HG03045 (cell line): ENCODE measurements around the gene AP1G2.

ENCODE experiments used
- ATAC-seq: cut with Tn5 transposase; IDR thresholded peaks from one replicate; pipeline ENCODE4 v1.9.1; 2021; ENCODE audit warnings: mild to moderate bottlenecking, moderate library complexity; ENCODE audit not compliant: unreplicated experiment

Gene AP1G2

DNA sequence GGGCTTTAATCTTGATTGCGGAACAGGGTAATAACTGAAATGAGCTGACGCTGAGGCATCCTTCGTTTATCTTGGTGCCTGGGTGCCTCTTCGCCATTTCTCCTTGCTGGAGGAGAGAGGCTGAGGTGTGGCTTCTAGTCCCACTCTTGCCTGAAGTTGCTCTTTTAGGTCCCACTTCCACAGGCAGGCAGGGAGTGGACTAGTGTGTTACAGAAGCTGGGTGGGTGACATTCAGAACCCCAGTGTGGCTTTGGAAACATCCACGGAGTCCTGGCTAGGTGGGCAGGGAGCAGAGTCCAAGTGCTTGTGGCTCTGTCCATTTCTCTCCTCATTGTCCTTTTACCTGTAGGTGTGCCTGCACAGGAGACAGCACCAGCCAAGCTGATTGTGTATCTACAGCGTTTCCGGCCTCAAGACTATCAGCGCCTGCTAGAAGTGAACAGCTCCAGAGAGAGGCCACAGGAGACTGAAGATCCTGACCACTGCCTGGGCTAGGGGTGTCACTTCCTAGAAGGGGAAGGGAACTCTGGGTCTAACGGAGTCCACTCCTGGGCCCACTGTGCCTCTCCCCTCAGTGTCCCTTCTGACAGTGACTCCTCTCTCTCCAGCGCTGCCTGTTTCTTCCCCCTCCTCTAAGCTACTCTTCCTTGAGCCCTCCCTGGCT lies 9.1 kb downstream of the AP1G2 start:
- ATAC-seq, result no peak

GRCh38 chr14:23557946-23558345 lies 9.6 kb downstream of the AP1G2 start:
- ATAC-seq, result no peak

GRCh38 chr14:23557521-23557920 lies 10.1 kb downstream of the AP1G2 start:
- ATAC-seq, result no peak

DNA sequence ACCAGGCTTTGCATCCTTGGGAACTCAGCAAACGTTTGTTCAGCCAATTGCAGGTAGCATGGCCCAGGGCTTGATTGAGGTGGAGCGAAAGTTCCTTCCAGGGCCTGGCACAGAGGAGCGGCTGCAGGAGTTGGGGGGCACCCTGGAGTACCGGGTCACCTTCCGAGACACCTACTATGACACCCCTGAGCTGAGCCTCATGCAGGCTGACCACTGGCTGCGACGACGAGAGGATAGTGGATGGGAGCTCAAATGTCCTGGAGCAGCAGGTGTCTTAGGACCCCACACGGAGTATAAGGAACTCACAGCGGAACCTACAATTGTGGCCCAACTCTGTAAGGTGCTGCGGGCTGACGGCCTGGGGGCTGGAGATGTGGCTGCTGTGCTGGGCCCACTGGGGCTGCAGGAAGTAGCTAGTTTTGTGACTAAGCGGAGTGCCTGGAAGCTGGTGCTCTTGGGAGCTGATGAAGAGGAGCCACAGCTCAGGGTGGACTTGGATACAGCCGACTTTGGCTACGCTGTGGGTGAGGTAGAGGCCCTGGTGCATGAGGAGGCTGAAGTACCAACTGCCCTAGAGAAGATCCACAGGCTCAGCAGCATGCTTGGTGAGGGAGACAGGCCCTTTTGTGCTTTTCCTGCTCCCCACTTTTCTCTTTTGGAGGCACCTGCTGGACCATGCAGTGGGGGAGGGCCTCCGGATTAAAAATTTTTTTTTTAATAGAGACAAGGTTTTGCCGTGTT lies 10.7 kb downstream of the AP1G2 start:
- ATAC-seq, result no peak

DNA sequence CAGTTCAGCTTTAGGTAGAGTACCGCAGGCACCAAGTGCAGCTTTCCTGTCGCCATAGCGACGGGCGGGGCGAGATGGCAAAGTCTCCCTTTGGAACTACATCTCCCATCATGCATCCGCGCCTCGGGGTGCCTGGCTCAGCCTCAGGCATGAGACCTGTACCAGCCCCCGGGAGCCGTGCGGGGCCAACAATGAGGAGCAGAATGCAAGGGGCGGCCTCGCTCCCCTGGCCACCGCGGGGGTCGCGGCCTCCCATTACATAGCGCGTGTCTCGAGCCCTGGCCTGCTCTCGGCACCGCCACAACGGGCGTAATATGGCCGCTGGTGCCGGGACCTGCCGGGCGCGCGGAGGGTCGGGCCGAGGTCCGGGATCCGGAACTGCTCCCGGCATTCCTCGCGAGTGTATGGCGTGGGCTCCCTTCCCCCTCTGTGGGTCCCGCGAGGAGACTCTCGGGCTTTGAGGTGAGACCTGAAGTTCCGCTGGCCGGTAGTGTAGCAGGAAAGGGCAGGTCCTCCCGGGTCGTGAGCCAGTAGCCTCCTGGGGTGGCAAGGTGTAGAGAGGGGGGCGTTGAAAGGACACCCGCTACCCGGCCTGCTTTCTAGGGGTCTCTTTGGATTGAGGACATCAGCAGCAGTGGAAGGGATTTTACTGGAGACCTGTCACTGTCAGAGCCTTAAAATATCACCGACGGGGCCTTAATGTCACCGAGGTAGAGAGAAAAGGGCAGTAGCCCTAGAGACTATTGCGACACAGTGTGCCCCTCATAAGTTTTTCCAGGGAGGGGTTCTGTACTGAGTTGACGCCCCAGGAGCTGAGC lies 11.5 kb downstream of the AP1G2 start, which contains the start of gene THTPA:
THTPA (plus strand) TSS at position 390 of the 818 bp plus-strand sequence. CDS start 487 bp downstream, outside the sequence.
- ATAC-seq, result peak; percentile 86

DNA sequence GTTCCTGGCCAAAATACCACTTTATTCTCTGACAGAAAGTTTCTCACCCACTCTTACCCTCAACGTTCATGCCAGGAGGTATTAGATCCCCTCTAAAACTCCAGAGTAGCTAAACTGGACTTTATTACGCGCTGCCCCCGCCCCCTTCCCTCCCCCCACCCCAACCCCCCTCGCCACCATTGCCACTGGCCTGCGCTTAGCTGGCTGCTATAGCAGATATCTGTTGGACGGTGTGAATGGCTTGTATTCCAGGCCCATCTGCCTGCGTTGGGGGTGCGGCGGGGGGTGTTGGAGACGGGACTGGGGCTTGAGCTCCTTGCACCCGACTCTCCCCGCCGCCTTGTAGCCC lies 12.1 kb downstream of the AP1G2 start:
- no peak for ATAC-seq

DNA sequence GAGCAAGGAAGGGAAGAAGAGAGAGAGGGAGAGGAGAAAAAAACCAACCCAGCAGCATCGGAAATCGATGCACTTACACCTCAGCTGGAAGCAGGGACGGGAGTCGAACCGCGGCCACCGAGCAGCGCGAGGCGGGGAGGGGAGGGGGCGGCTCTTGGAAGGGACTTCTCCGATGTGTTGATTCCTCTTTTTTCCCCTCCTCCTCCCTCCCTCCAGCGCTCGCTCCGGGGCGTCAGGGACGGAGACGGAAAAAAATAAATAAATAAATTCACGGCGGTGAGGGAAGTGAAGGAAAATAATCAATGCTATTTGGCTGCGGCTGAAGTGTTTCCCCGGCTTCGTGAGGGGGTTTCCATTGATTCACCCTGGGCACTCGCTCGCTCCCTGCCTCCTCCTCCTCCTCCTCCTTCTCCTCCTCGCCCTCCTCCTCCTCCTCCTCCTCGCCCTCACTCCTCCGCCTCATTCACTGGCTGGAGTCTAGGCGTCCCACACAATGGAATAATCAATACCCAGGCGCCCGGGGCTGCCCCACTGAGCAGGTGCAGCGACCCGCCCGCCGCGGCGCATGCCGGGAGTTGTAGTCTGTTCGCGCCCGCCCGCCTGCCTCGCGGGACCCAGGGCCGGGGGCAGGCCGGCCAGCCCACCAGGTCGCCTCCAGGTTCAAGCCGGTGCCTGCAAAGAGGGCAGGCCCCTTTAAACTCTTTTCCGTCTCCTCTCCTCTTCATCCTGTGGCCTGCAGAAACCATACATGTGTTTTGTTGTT lies 16.1 kb downstream of the AP1G2 start, which contains the start of gene ZFHX2:
ZFHX2 (minus strand) TSS at position 500 of the 763 bp plus-strand sequence. CDS start 16,440 bp downstream, outside the sequence.
- ATAC-seq, result peak; percentile 44

DNA sequence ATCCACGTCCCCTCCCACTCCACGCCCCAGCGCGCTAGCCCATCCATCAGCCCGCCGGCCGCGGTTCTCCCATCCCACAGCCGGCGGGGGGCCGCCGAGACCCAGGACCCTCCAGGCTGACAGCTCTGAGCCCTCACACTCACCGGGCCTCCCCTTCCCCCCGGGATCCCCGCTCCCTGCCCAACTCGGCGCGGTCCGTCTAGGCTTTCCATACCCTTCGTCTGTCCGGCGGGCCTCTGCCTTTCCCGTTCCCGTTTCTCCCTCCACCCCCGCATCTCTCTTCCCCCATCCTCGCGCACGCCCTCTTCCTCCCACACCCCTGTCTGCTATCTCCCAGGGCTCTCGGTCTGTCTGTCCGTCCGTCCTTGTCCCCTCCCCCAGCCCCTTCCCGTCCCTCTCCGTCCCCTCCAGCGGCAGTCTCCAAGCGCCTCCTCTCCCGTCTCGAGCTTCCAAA lies 16.8 kb downstream of the AP1G2 start:
- no peak for ATAC-seq

DNA sequence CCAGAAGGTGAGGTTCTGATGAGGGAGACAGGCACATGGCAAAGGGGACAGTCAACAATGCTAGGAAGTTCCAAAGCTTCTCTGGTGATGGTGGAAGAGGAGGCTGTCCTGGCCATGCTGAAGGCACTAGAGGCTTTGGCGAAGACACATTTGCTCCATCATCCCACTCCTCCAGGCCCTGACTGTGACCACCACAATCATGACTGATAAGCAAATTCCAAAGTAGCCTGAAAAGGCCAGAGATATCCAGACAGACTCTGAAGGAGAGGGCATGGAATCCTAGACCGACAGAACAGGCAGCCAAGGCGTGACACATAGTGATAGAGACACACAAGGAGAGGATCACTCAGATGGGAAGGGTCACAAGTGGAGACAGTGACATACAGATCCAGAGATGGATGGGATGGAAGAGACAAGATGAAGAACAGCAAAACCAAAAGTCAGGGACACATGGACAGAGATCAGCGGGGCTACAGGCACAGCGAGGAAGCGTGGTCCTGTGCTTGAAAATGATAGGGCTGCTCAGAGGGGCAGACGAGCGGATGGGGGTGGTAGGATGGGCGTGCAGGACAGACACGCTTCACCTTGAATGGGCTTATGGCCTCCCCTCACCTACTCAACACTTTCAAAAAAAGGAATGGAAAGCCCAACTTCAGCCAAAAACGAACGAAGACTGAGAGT lies 17.3 kb downstream of the AP1G2 start:
- no peak for ATAC-seq

GRCh38 chr14:23548351-23549318 lies 19.0 kb downstream of the AP1G2 start:
- no peak for ATAC-seq

DNA sequence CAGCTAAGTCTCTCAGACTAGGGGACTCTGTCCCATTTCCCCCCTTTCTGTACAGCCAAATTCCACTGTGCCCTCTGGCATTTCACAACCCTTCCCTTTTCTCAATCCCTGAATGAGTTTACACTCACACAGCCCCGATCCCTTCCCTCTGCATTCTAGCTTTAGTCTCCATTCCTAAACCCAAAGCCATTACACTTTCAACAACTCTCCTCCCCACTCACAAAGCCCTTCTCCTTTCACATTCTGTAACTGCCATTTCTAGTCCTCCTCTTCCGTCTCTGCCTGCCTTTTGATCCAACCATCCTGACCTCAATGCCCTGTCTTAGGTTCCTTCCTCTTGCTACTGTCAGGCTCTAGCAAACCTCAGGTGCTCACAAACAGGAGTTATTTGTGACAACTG lies 19.7 kb downstream of the AP1G2 start:
- no peak for ATAC-seq

DNA sequence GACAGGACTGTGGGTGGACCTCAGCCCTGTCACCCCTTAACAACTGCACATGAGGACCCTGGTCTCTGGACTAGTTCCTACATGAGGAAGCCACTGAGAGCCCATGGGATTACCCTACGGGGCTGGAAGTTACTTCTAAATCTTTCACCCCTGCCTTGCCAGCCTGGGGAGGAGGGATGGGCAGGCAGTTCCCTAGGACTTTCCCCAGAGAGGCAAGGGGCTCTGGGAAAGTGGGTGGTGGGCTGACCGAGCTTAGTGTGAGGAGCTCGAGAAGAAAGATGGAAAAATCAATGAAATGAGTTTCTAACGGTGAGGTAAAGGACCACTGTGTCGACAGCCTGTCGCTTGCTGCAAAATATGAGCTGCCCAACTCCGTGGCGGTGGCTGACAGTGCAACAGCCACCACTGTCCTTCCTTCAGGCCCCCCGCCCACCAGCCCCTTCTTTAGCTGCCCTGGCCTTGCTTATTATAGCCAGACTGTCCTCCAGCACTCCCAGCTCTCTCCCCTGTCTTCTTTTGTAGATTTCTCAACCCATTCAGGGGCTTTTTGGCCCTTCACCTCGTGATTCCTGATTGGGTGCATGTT lies 21.0 kb downstream of the AP1G2 start:
- no peak for ATAC-seq

- no peak for ATAC-seq
Measured at GRCh38 chr14:23545740-23546365, 21.7 kb downstream of the AP1G2 start.

DNA sequence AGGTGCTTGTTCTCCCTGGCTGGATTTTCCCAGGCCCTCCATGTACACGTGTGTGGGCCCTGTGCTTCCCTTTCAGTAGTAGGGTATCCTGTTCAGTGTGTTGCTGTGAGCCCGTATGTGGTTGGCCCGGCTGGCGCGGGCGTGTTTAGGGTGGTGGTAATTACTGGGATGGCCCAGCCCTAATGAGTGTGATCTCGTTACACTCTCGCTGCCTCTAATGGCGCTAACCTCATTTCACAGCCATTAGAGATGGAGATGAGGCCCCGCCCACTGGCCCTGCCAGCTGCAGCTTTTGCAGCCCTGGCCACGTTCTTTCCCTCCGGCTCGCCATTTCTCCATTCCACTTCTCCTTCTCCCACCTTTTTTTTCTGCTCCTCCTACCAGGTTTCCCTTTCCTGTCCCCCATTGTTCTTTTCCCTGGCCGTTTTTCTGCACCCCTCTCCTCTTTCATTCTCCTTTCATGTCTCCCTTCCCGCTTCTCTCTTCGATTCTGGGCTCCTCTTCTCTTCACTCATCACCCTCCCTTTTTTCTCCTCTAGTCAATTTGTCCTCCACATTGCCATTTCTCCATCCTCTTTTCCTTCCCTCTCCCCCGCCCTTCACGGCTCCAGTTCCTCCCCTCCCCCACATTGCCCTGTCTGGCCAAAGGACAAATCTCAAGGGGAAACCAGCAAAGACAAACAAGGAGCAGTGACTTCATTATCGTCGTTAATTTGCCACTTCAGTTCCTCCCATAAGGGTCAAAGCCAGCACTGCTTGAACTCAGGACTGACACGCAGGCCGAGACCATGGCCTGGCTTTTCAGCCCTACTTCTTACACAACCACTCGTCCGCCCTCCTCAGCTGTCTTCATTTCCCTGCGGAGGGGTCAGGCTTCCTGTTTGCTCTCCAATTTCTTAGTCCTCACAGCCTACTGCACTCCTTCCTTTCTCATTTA lies 22.8 kb downstream of the AP1G2 start:
- no peak for ATAC-seq

GRCh38 chr14:23543403-23543802 lies 24.2 kb downstream of the AP1G2 start:
- ATAC-seq, result no peak

DNA sequence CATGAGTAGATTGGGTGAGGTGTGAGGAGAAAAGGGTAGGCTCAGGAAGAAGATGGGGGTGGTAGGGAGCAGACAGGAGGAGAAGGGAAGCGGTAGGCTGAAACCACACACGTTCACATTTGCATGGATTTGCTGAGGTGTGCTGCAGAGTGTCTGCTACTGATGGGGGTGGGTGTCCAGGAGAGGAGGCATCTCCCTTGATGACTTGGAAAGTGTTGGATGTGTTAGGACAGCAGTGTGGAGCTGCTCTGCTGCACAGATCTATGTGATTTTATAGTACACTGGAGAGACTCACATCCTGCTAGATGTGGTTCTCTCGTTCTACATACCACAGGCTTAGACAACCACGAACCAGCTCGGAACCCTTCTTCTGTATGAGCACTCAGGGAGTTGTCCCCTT lies 25.3 kb downstream of the AP1G2 start:
- no peak for ATAC-seq

- ATAC-seq, result no peak
Measured at GRCh38 chr14:23540141-23540469, 27.5 kb downstream of the AP1G2 start.
